NOMO-1 (cell line): ENCODE data around the gene SST.
"Not testable (repeated sequence)": the region's sequence is repeated elsewhere in the genome, so short reads cannot be mapped to it uniquely, and the experiment has no call there.

Experiments
- DNase-seq, 2 experiments: peaks; one replicate each; lab custom pipeline; 2025; ENCODE audit not compliant: unreplicated experiment in 2 of 2; lab: John Stamatoyannopoulos, UW

SST gene

GRCh38 chr3:187684880-187685279 lies 14.7 kb upstream of the SST start:
- DNase-seq: no peak

DNA sequence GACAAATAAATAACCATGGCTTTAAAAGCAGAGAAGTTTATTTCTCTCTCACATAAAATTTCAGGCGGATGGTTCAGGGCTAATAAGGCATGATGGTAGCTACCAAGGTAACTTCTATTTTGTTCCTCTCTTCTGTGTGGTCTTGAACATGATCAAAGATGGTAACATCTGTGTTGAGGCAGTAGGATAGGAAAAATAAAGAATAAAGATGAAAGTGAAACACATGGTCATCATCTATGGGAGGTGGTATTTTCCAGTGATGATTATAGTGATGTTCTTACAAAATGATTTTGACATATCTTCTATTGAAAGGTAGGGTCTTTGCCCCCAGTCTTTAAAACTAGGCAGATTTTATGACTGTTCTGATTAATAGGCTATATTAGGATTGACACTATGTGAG lies 14.2 kb upstream of the SST start:
- no peak for DNase-seq

DNA sequence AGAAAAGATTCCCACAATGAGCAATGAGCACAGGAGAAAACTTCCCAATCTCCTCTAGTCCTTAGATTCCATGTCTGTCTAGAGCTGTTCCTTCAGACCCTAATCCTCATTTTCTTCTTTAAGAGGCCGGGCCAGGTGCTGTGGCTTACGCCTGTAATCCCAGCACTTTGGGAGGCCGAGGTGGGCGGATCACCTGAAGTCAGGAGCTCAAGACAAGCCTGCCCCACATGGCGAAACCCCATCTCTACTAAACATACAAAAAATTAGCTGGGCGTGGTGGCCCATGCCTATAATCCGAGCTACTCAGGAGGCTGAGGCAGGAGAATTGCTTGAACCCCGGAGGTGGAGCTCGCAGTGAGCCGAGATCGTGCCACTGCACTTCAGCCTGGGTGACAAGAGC lies 11.6 kb upstream of the SST start:
- not testable (repeated sequence) for DNase-seq

DNA sequence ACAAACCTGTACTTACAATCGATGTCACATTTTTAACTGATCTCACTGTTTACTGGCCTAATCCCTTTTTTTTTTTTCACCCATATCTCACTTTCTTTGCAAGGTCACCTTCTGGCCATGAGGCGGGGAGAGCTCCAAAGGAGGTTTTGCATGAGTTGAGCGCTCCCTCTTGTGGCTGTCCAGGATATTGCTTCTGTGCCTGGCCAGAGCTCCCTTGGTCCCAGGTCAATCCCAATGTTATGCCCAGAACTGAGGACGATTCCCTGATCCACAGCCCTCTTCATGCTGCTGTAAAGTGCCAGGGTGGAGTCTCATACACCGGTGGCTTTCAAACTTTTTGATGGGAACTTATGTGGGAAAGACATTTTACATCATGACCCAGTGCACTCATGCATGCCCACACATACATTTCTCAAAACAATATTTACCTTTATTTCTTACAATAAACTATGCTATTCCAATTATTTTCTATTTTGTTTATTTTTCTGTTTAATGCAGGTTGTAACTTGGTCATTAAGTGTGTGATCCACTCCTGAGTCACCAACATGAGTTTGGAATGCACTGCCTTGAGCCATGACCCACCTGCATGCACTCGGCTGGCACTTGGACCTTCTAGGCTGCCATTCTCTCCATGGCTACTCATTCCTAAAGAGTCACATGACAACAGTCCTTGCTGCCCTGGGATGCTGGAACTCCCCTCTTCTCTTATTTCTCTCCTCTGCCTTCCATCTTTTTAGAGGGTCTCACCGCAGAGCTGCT lies 9.6 kb upstream of the SST start:
- DNase-seq: peak; percentile 48 to 67

DNA sequence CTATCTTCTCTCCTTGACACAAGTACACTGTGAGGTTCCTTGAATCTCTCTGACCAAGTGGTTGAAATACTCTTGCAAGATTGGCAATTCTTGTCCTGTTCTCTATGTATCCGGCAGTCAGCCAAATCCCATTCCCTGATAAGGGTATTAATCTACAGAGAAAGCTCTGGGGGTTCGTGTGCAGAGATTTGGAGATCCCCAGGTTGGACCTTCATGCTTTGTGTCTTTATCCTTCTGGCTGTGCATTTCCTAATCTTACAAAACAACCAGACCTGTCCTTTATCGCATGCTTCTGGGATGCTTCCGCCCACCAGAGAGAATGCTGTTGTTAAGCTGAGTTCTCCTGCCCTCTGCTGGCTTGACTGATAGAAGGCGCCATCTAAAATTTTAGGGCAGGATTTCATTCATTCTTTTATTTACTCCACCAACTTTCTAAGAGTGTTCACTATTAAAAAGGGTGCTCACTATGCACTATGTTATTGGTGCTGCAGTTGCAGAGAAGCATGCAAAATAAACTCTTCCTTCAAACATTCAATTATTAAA lies 8.6 kb upstream of the SST start:
- DNase-seq: peak; percentile 53 to 63

- no peak for DNase-seq
Observed at GRCh38 chr3:187677604-187678003, 7.4 kb upstream of the SST start.

DNA sequence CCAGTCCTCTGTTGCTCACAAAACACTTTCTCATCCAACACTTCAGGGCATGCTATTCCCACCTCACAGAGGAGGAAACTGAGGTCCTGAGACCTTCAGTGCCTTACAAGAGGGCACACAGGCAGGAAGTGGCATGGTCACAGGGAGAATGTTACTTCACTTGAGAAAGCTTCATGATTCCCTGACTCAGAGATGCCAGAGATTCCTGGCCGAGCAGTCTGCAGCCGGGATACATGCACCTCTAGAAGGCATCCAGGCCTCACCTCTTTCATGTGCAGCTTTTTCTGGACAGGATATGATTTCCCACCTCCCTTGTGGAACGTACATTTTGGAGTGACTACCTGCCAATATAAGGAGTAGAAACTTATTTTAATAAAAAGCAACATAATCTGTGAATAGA lies 2.8 kb upstream of the SST start:
- no peak for DNase-seq

GRCh38 chr3:187667526-187667925 lies 2.7 kb downstream of the SST start:
- DNase-seq: no peak

DNA sequence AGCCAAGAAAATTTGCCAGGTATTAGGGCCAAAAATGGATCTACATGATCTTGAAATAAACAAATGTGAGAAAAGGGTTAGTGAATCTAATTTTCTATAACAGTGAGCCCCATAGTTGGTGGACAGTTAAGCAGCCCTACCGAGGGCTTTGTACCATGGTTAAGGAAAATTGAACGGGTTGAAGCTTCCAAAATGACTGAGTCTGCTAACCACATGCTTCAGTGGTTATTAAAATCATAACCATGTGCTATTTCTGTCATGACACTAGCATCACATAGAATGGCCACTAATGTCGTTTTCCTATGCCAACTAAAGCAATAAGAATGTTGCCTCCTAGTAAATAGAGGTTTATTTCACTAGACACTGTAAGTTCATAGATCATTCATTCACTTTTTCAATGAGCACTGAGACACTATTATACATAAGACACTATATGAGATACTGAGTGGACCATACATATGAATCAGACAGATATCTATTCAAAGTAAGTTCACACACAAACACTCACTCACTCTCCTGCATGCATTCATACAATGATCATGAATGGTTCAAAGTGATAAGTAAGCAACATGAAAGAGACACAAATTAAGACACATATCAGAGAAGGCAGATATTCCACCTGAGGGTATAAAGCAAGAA lies 4.3 kb downstream of the SST start:
- DNase-seq: no peak

DNA sequence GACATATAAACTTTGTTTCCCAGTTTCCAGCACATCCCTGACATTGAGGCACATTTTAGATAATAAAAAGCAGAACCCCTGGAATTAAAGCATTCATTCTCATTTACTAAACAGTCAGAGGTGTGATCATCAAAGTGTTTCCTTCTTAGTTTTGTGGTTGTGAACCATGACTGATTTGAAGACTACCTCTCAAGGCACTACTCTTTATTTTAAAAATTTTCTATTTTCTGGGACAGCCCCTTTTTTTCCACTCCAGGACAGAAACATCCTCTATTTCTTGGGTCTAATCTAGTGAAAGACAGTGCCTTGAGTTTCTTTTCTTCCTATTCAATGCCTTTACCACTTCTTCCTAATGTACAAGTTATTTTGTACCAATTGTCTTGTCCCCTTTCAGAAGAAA lies 5.2 kb downstream of the SST start:
- no peak for DNase-seq

DNA sequence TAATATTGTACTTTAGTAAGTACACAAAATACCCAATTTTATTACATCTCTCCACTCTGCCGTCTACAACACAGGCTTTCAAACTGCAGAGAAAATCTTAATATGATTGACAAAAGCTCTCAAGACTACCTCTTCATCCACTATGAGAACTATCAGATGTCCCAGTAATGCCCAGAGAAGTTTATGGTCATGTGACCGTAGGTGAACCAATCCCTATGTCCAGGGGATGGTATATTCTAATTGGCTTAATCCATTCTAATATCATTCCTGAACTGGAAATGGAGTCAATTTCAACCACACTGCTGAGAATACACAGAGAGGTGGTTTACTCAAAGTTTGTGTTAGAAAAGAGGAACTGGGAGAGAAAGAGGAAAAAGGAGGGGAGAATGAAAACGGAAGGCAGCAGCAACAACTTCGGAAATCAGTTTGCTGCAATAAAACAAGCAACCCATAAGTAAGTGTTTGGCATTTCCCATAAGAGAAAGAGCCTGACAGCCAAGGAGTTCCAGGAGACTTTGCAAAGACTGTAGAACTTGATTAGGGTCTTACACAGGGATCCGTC lies 7.3 kb downstream of the SST start:
- peak; percentile 61 to 92 for DNase-seq

- no peak for DNase-seq
Observed at GRCh38 chr3:187661267-187661666, 8.9 kb downstream of the SST start.

GRCh38 chr3:187651282-187651681 lies 18.9 kb downstream of the SST start:
- DNase-seq: no peak

GRCh38 chr3:187648177-187648576 lies 22.0 kb downstream of the SST start:
- DNase-seq: no peak

DNA sequence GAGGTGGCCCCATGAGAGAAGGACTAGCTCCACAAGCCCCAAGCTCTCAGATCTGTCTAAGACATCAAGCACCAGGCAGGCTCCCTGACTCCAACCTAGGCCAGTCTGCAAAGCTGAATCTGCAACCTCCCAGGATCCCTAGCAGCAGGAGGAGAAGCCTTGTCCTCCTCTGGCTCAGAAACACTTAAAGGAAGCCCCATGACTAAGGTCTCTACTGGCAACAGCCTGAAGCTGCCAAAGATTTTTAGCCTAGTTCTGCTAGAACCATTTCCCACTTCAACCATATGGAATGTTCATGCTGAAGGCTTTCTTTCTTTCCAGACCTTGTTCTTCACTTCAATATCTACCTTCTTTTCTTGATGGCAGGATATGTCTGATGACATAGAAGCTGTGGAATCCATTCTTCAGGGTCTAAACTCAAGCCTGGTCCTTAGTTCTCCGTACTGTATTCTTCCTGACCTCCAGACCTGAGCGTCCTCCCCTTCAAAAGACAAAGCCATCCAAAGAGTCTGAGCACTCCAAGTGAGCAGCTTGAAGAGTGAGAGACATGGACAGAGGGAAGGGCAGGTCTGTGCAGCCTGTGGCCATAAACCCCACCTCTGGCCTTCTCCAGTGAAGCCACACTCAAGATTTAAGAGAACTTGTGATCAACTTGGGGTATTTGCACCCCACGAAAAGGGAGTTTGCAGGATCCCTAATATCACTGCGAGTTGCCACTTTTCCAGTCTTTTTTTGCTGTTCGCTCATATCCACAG lies 23.1 kb downstream of the SST start:
- no peak for DNase-seq

- DNase-seq: not testable (repeated sequence)
Observed at GRCh38 chr3:187645379-187645778, 24.8 kb downstream of the SST start.

DNA sequence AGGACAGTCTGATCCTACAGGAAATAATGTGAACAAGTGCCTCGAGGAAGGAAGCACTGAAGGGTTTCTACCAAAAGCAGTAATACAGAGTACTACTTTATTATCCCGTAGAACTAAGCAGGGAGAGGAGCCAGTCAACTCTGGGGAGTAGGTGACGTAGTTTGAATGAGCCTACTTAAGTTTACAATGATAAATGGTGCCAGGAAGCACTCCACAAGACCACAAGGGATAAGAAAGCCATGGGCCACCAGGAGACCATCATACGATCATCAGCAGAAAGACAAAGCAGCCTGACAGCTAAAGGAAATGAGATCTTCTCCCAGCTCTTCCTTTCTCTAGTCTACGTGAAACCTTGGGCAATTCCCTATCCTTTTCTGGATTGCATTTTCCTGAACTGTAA lies 27.3 kb downstream of the SST start:
- DNase-seq: no peak

DNA sequence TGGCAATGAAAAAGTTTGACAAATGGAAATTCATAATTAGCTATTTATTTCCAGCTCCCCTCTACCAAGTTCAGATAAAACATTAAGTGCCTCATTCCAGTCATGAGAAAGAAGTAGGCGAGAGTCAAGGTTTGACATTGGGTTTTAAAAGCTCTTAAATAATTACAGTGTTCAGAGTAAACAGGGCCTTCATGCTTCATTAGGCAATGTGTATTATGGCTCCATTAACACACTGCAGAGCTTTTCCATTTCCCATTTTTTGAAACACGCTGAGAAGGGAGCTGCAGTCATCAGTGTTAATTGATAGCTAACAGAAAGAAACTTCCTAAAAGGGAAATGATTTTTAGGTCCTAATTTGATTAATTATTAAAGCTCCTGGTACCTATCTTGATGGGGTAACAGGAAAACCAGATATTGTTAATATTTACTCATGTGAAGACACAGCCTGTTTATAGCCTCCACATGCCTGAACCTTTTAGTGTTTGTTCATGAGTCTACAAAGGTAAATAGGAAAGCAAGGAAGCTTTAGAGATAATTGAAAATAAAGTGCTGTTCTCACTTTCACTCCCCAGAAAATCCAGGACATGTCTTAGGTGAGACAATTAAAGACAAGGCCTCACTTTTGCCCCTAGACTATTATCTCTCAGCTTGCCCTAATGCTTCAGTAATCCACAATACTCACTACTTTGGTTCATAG lies 28.7 kb downstream of the SST start:
- no peak for DNase-seq

GRCh38 chr3:187640569-187641059 lies 29.6 kb downstream of the SST start:
- no peak for DNase-seq

GRCh38 chr3:187639927-187640568 lies 30.1 kb downstream of the SST start:
- no peak for DNase-seq
